HEK293 (cell line): ENCODE measurements around the gene TENT4A.

Source experiments
- CTCF ChIA-PET: fragments of 350-600 bp; formaldehyde crosslinking; extraction: SDS; loops from one replicate; lab custom pipeline; 2021; ENCODE audit warnings: antibody characterized with exemption; lab: Yijun Ruan, JAX
- POLR2A ChIA-PET: fragments of 300-600 bp; formaldehyde crosslinking; extraction: SDS; loops from one replicate; lab custom pipeline; 2020; ENCODE audit warnings: antibody characterized with exemption, inconsistent platforms; lab: Yijun Ruan, JAX
- H3K27ac ChIP-seq: fragments of 200-500 bp; sonication (Bioruptor generic); 2 replicates; pipeline ENCODE4 v1.5.1; 2014; ENCODE audit warnings: low read depth, low read length, control low read depth, inconsistent platforms; ENCODE audit errors: extremely low read depth
- H3K36me3 ChIP-seq, 2 experiments: fragments of 200-500 bp in 1 of 2; sonication (Bioruptor generic) in 1 of 2; 1 replicate in 1 of 2; 2 replicates in 1 of 2; pipeline ENCODE4 v1.5.1; 2014 to 2017; ENCODE audit warnings: inconsistent platforms in 2 of 2, low read length in 2 of 2; ENCODE audit not compliant: control insufficient read depth in 2 of 2, insufficient read depth in 1 of 2
- H3K4me1 ChIP-seq: fragments of 200-500 bp; sonication (Bioruptor generic); 2 replicates; pipeline ENCODE4 v1.5.1; 2014; ENCODE audit warnings: mild to moderate bottlenecking, low read length, inconsistent platforms; ENCODE audit not compliant: control insufficient read depth, insufficient read depth
- H3K4me3 ChIP-seq: 2 replicates; pipeline ENCODE4 v1.5.1; 2011; ENCODE audit warnings: low read depth, mild to moderate bottlenecking, control low read depth, low read length, moderate library complexity
- H3K9me3 ChIP-seq: fragments of 200-500 bp; sonication (Bioruptor generic); 2 replicates; pipeline ENCODE4 v1.5.1; 2014; ENCODE audit warnings: low read depth, low read length, inconsistent platforms; ENCODE audit not compliant: control insufficient read depth, insufficient read depth
- KLF8 ChIP-seq: fragments of 450-650 bp; formaldehyde crosslinking; IDR thresholded peaks from 2 replicates; pipeline ENCODE4 v1.5.1; 2016; ENCODE audit warnings: missing biosample characterization, missing genetic modification characterization
- PRDM1 ChIP-seq: fragments of 450-650 bp; formaldehyde crosslinking; IDR thresholded peaks from 2 replicates; pipeline ENCODE4; 2016; ENCODE audit warnings: missing biosample characterization, missing genetic modification characterization
- SP3 ChIP-seq: fragments of 450-650 bp; formaldehyde crosslinking; IDR thresholded peaks from 2 replicates; pipeline ENCODE4 v1.5.1; 2016; ENCODE audit warnings: missing biosample characterization, missing genetic modification characterization
- TRIM28 ChIP-seq: IDR thresholded peaks from 2 replicates; pipeline ENCODE4 v1.6.1; 2011; ENCODE audit warnings: low read length, control low read depth, borderline replicate concordance
- ZBTB1 ChIP-seq: fragments of 450-650 bp; formaldehyde crosslinking; IDR thresholded peaks from 2 replicates; pipeline ENCODE4 v1.5.1; 2016; ENCODE audit warnings: missing biosample characterization, missing genetic modification characterization
- ZNF155 ChIP-seq: fragments of 450-650 bp; formaldehyde crosslinking; IDR thresholded peaks from 2 replicates; pipeline ENCODE4 v1.5.1; 2016; ENCODE audit warnings: missing biosample characterization, missing genetic modification characterization
- ZNF211 ChIP-seq: fragments of 450-650 bp; formaldehyde crosslinking; IDR thresholded peaks from 2 replicates; pipeline ENCODE4 v1.5.1; 2016; ENCODE audit warnings: low read depth, missing biosample characterization, missing genetic modification characterization
- ZNF341 ChIP-seq: fragments of 450-650 bp; formaldehyde crosslinking; IDR thresholded peaks from 2 replicates; pipeline ENCODE4; 2016; ENCODE audit warnings: low read depth, missing biosample characterization, missing genetic modification characterization
- ZNF366 ChIP-seq: fragments of 450-650 bp; formaldehyde crosslinking; conservative IDR thresholded peaks from 2 replicates; pipeline ENCODE4 v1.5.1; 2016; ENCODE audit warnings: missing biosample characterization, missing genetic modification characterization
- ZNF423 ChIP-seq: fragments of 450-650 bp; formaldehyde crosslinking; IDR thresholded peaks from 2 replicates; pipeline ENCODE4 v1.5.1; 2016; ENCODE audit warnings: missing biosample characterization, missing genetic modification characterization
- ZNF514 ChIP-seq: fragments of 450-650 bp; formaldehyde crosslinking; IDR thresholded peaks from 2 replicates; pipeline ENCODE4 v1.5.1; 2016; ENCODE audit warnings: missing biosample characterization, missing genetic modification characterization
- ZNF624 ChIP-seq: fragments of 450-650 bp; formaldehyde crosslinking; IDR thresholded peaks from 2 replicates; pipeline ENCODE4 v1.5.1; 2017; ENCODE audit warnings: missing biosample characterization, missing genetic modification characterization
- ZNF626 ChIP-seq: fragments of 450-650 bp; sonication (Bioruptor Pico); formaldehyde crosslinking; IDR thresholded peaks from 2 replicates; pipeline ENCODE4 v1.5.1; 2018; ENCODE audit warnings: missing biosample characterization, missing genetic modification characterization, inconsistent platforms
- TF ChIP-seq, protein P1 (sequence below): fragments of 450-650 bp; formaldehyde crosslinking; IDR thresholded peaks from 2 replicates; pipeline ENCODE4 v1.5.1; 2016; ENCODE audit warnings: missing biosample characterization, missing genetic modification characterization
- TF ChIP-seq, protein P2 (sequence below): fragments of 450-650 bp; formaldehyde crosslinking; IDR thresholded peaks from 2 replicates; pipeline ENCODE4 v1.5.1; 2016; ENCODE audit warnings: missing biosample characterization, missing genetic modification characterization, borderline replicate concordance
- TF ChIP-seq, protein P3 (sequence below): fragments of 450-650 bp; formaldehyde crosslinking; IDR thresholded peaks from 2 replicates; pipeline ENCODE4 v1.5.1; 2016; ENCODE audit warnings: missing biosample characterization, missing genetic modification characterization
- TF ChIP-seq, protein P4 (sequence below): fragments of 450-650 bp; formaldehyde crosslinking; IDR thresholded peaks from 2 replicates; pipeline ENCODE4 v1.5.1; 2017; ENCODE audit warnings: missing biosample characterization, missing genetic modification characterization
- TF ChIP-seq, protein P5 (sequence below): fragments of 450-650 bp; formaldehyde crosslinking; IDR thresholded peaks from 2 replicates; pipeline ENCODE4 v1.5.1; 2016; ENCODE audit warnings: missing biosample characterization, missing genetic modification characterization

TENT4A gene

DNA sequence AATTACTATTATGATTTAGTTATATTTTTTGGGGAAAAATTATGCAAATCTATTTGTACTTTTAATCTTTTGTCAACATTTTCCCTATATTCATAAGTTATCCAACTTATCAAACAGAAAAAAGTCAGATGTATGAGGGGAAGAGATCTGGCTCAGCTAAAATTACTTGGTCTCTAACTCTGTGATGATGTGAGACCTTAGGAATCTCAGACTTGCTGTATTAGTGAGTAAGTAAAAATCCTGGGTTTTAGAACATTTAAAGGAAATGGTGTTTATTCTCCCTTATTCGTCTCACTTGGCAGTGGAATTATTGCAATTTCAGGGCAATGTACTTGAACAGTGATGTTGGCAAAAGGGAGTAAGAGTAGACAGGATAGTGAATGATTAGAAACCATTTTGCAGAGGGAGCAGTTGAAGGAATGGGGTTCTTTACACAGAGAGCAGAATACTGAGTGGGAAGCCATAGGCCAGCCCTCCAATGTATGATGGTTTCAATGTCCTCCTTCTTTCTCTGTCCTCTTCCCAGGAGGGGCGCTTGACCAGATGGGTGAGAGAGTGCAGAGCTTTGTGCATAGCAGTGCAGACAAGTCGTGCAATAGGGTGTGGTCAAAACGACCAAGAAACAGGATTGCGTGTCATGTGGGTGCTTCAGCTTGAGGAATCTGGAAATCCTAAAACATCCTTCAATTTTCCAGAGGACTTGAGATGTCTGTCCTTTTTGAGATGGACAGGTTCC, 91.7 kb downstream of the TENT4A start:
- no peak overlapping the region for H3K4me3 ChIP-seq
- ChIA-PET CTCF (interaction anchor here (1.1 kb wide), 1 partner anchor 39 kb away, joined by 4 read pairs; no protein-coding TSS in a partner anchor), POLR2A (no interaction called here)
- H3K4me1 ChIP-seq = no peaks in the 10 kb centered on the region
- H3K9me3 ChIP-seq = no peaks in the 10 kb centered on the region
- TF ChIP-seq, protein P1, sequence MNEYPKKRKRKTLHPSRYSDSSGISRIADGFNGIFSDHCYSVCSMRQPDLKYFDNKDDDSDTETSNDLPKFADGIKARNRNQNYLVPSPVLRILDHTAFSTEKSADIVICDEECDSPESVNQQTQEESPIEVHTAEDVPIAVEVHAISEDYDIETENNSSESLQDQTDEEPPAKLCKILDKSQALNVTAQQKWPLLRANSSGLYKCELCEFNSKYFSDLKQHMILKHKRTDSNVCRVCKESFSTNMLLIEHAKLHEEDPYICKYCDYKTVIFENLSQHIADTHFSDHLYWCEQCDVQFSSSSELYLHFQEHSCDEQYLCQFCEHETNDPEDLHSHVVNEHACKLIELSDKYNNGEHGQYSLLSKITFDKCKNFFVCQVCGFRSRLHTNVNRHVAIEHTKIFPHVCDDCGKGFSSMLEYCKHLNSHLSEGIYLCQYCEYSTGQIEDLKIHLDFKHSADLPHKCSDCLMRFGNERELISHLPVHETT (tag by site-specific recombination) = no peak
- TF ChIP-seq ZNF624 (tag by site-specific recombination) (no peak), ZNF366 (tag by site-specific recombination) (no peak), SP3 (tag by site-specific recombination) (no peak), ZNF423 (tag by site-specific recombination) (no peak), TRIM28 (no peak), ZNF211 (tag by site-specific recombination) (no peak), KLF8 (no peak), ZNF514 (tag by site-specific recombination) (no peak), ZNF626 (tag by site-specific recombination) (no peak), PRDM1 (no peak), ZNF341 (no peak), ZBTB1 (tag by site-specific recombination) (no peak), ZNF155 (tag by site-specific recombination) (no peak)
- TF ChIP-seq, protein P2, sequence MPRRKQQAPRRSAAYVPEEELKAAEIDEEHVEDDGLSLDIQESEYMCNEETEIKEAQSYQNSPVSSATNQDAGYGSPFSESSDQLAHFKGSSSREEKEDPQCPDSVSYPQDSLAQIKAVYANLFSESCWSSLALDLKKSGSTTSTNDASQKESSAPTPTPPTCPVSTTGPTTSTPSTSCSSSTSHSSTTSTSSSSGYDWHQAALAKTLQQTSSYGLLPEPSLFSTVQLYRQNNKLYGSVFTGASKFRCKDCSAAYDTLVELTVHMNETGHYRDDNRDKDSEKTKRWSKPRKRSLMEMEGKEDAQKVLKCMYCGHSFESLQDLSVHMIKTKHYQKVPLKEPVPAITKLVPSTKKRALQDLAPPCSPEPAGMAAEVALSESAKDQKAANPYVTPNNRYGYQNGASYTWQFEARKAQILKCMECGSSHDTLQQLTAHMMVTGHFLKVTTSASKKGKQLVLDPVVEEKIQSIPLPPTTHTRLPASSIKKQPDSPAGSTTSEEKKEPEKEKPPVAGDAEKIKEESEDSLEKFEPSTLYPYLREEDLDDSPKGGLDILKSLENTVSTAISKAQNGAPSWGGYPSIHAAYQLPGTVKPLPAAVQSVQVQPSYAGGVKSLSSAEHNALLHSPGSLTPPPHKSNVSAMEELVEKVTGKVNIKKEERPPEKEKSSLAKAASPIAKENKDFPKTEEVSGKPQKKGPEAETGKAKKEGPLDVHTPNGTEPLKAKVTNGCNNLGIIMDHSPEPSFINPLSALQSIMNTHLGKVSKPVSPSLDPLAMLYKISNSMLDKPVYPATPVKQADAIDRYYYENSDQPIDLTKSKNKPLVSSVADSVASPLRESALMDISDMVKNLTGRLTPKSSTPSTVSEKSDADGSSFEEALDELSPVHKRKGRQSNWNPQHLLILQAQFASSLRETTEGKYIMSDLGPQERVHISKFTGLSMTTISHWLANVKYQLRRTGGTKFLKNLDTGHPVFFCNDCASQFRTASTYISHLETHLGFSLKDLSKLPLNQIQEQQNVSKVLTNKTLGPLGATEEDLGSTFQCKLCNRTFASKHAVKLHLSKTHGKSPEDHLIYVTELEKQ (tag by site-specific recombination) = no peak
- TF ChIP-seq, protein P3, sequence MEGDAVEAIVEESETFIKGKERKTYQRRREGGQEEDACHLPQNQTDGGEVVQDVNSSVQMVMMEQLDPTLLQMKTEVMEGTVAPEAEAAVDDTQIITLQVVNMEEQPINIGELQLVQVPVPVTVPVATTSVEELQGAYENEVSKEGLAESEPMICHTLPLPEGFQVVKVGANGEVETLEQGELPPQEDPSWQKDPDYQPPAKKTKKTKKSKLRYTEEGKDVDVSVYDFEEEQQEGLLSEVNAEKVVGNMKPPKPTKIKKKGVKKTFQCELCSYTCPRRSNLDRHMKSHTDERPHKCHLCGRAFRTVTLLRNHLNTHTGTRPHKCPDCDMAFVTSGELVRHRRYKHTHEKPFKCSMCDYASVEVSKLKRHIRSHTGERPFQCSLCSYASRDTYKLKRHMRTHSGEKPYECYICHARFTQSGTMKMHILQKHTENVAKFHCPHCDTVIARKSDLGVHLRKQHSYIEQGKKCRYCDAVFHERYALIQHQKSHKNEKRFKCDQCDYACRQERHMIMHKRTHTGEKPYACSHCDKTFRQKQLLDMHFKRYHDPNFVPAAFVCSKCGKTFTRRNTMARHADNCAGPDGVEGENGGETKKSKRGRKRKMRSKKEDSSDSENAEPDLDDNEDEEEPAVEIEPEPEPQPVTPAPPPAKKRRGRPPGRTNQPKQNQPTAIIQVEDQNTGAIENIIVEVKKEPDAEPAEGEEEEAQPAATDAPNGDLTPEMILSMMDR (tag by site-specific recombination) = no peak
- TF ChIP-seq, protein P4, sequence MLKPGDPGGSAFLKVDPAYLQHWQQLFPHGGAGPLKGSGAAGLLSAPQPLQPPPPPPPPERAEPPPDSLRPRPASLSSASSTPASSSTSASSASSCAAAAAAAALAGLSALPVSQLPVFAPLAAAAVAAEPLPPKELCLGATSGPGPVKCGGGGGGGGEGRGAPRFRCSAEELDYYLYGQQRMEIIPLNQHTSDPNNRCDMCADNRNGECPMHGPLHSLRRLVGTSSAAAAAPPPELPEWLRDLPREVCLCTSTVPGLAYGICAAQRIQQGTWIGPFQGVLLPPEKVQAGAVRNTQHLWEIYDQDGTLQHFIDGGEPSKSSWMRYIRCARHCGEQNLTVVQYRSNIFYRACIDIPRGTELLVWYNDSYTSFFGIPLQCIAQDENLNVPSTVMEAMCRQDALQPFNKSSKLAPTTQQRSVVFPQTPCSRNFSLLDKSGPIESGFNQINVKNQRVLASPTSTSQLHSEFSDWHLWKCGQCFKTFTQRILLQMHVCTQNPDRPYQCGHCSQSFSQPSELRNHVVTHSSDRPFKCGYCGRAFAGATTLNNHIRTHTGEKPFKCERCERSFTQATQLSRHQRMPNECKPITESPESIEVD (tag by site-specific recombination) = no peak
- TF ChIP-seq, protein P5, sequence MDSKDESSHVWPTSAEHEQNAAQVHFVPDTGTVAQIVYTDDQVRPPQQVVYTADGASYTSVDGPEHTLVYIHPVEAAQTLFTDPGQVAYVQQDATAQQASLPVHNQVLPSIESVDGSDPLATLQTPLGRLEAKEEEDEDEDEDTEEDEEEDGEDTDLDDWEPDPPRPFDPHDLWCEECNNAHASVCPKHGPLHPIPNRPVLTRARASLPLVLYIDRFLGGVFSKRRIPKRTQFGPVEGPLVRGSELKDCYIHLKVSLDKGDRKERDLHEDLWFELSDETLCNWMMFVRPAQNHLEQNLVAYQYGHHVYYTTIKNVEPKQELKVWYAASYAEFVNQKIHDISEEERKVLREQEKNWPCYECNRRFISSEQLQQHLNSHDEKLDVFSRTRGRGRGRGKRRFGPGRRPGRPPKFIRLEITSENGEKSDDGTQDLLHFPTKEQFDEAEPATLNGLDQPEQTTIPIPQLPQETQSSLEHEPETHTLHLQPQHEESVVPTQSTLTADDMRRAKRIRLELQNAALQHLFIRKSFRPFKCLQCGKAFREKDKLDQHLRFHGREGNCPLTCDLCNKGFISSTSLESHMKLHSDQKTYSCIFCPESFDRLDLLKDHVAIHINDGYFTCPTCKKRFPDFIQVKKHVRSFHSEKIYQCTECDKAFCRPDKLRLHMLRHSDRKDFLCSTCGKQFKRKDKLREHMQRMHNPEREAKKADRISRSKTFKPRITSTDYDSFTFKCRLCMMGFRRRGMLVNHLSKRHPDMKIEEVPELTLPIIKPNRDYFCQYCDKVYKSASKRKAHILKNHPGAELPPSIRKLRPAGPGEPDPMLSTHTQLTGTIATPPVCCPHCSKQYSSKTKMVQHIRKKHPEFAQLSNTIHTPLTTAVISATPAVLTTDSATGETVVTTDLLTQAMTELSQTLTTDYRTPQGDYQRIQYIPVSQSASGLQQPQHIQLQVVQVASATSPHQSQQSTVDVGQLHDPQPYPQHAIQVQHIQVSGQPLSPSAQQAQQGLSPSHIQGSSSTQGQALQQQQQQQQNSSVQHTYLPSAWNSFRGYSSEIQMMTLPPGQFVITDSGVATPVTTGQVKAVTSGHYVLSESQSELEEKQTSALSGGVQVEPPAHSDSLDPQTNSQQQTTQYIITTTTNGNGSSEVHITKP (tag by site-specific recombination) = no peak
- no peak overlapping the region for H3K27ac ChIP-seq
- no peaks in the 10 kb centered on the region for H3K36me3 ChIP-seq
